DND-41 (cell line): Measurements from ENCODE around the gene UBXN10.

Source experiments
- EZH2 ChIP-seq: IDR thresholded peaks from 3 replicates; pipeline ENCODE4 v1.6.1; 2012; ENCODE audit warnings: borderline replicate concordance, low read depth, mild to moderate bottlenecking, moderate library complexity, low read length, inconsistent platforms; ENCODE audit not compliant: severe bottlenecking
- TF ChIP-seq, protein P1 (sequence below): IDR thresholded peaks from 2 replicates; pipeline ENCODE4 v1.5.1; 2012; ENCODE audit warnings: borderline replicate concordance, low read length, moderate library complexity, mild to moderate bottlenecking; ENCODE audit not compliant: poor library complexity, severe bottlenecking; ENCODE audit errors: extremely low read depth

DNA sequence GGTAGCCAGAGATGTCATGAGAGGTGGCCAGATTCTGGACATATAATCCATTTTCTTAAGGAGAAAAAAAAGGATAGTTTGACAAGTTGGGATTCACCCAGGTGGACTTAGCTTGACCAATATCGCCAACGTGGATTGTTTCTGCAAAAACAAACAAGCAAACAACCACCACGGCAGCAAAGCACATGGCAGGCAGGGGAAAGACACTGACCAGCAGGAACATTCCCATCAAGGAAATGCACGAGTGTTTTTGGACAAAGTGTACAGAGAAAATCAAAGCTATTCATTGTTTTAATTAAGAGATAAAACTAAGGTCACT is 9.5 kb downstream of the UBXN10 start:
- TF ChIP-seq, protein P1, sequence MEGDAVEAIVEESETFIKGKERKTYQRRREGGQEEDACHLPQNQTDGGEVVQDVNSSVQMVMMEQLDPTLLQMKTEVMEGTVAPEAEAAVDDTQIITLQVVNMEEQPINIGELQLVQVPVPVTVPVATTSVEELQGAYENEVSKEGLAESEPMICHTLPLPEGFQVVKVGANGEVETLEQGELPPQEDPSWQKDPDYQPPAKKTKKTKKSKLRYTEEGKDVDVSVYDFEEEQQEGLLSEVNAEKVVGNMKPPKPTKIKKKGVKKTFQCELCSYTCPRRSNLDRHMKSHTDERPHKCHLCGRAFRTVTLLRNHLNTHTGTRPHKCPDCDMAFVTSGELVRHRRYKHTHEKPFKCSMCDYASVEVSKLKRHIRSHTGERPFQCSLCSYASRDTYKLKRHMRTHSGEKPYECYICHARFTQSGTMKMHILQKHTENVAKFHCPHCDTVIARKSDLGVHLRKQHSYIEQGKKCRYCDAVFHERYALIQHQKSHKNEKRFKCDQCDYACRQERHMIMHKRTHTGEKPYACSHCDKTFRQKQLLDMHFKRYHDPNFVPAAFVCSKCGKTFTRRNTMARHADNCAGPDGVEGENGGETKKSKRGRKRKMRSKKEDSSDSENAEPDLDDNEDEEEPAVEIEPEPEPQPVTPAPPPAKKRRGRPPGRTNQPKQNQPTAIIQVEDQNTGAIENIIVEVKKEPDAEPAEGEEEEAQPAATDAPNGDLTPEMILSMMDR: no peak
- no peak for TF ChIP-seq EZH2
